HEK293 (cell line): ENCODE results near the gene PNMA1.

ENCODE experiments used
- ZNF514 ChIP-seq: fragments of 450-650 bp; formaldehyde crosslinking; IDR thresholded peaks from 2 replicates; pipeline ENCODE4 v1.5.1; 2016; ENCODE audit warnings: missing biosample characterization, missing genetic modification characterization
- TF ChIP-seq, protein P1 (sequence below): fragments of 450-650 bp; formaldehyde crosslinking; IDR thresholded peaks from 2 replicates; pipeline ENCODE4 v1.5.1; 2016; ENCODE audit warnings: missing biosample characterization, missing genetic modification characterization
- TF ChIP-seq, protein P2 (sequence below): fragments of 450-650 bp; formaldehyde crosslinking; IDR thresholded peaks from 2 replicates; pipeline ENCODE4 v1.5.1; 2016; ENCODE audit warnings: missing biosample characterization, missing genetic modification characterization

DNA sequence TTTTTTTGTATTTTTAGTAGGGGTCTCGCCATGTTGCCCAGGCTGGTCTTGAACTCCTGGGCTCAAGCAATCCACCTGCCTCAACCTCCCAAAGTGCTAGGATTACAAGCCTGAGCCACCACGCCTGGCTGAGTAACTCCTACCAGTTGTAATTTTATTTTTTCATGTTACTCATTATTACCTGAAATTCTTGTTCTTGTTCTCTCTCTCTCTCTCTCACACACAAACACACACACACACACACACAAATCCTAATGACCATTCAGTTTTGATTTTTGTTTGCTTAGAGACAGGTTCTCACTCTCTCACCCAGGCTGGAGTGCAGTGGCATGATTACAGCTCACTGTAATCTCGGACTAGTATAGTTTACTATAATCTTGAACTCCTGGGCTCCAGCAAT lies 39.2 kb downstream of the PNMA1 start:
- TF ChIP-seq, protein P1, sequence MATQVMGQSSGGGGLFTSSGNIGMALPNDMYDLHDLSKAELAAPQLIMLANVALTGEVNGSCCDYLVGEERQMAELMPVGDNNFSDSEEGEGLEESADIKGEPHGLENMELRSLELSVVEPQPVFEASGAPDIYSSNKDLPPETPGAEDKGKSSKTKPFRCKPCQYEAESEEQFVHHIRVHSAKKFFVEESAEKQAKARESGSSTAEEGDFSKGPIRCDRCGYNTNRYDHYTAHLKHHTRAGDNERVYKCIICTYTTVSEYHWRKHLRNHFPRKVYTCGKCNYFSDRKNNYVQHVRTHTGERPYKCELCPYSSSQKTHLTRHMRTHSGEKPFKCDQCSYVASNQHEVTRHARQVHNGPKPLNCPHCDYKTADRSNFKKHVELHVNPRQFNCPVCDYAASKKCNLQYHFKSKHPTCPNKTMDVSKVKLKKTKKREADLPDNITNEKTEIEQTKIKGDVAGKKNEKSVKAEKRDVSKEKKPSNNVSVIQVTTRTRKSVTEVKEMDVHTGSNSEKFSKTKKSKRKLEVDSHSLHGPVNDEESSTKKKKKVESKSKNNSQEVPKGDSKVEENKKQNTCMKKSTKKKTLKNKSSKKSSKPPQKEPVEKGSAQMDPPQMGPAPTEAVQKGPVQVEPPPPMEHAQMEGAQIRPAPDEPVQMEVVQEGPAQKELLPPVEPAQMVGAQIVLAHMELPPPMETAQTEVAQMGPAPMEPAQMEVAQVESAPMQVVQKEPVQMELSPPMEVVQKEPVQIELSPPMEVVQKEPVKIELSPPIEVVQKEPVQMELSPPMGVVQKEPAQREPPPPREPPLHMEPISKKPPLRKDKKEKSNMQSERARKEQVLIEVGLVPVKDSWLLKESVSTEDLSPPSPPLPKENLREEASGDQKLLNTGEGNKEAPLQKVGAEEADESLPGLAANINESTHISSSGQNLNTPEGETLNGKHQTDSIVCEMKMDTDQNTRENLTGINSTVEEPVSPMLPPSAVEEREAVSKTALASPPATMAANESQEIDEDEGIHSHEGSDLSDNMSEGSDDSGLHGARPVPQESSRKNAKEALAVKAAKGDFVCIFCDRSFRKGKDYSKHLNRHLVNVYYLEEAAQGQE (tag by site-specific recombination): no peak
- TF ChIP-seq, protein P2, sequence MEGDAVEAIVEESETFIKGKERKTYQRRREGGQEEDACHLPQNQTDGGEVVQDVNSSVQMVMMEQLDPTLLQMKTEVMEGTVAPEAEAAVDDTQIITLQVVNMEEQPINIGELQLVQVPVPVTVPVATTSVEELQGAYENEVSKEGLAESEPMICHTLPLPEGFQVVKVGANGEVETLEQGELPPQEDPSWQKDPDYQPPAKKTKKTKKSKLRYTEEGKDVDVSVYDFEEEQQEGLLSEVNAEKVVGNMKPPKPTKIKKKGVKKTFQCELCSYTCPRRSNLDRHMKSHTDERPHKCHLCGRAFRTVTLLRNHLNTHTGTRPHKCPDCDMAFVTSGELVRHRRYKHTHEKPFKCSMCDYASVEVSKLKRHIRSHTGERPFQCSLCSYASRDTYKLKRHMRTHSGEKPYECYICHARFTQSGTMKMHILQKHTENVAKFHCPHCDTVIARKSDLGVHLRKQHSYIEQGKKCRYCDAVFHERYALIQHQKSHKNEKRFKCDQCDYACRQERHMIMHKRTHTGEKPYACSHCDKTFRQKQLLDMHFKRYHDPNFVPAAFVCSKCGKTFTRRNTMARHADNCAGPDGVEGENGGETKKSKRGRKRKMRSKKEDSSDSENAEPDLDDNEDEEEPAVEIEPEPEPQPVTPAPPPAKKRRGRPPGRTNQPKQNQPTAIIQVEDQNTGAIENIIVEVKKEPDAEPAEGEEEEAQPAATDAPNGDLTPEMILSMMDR: no peak
- TF ChIP-seq ZNF514 (tag by site-specific recombination): no peak
